GM23248 (cell line): ENCODE measurements around the gene SCN9A. TPM values are rescaled to one million over a fixed set of nuclear protein-coding genes. Genes with fewer than 3 reads are reported as not detected.

Experiments used
- DNase-seq: peaks from one replicate; pipeline ENCODE4 v3.0.0-alpha.2; 2015
- H2AFZ ChIP-seq: fragments of 200-600 bp; sonication (generic); 2 replicates; pipeline ENCODE4 v1.6.1; 2016; ENCODE audit warnings: antibody characterized with exemption
- H3F3A ChIP-seq: fragments of 200-600 bp; sonication (generic); 2 replicates; pipeline ENCODE4 v1.6.1; 2016; ENCODE audit warnings: mild to moderate bottlenecking, antibody characterized with exemption, mixed run types; ENCODE audit not compliant: insufficient read depth
- H3K27ac ChIP-seq: fragments of 200-600 bp; sonication (generic); 2 replicates; pipeline ENCODE4 v1.5.1; 2016; ENCODE audit warnings: mild to moderate bottlenecking
- H3K27me3 ChIP-seq: fragments of 200-600 bp; sonication (generic); replicated peaks from 2 replicates; pipeline ENCODE4 v1.6.1; 2016; ENCODE audit warnings: mild to moderate bottlenecking; ENCODE audit not compliant: insufficient read depth
- H3K36me3 ChIP-seq: fragments of 200-600 bp; sonication (generic); 2 replicates; pipeline ENCODE4 v1.6.1; 2016; ENCODE audit warnings: low read depth, mild to moderate bottlenecking
- H3K4me1 ChIP-seq: fragments of 200-600 bp; sonication (generic); 2 replicates; pipeline ENCODE4 v1.6.1; 2016; ENCODE audit warnings: mild to moderate bottlenecking; ENCODE audit not compliant: insufficient read depth
- H3K4me2 ChIP-seq: fragments of 200-600 bp; sonication (generic); one replicate; pipeline ENCODE4 v1.6.1; 2016; ENCODE audit warnings: mild to moderate bottlenecking; ENCODE audit not compliant: unreplicated experiment
- H3K4me3 ChIP-seq: fragments of 200-600 bp; sonication (generic); 2 replicates; pipeline ENCODE4 v1.5.1; 2016; ENCODE audit warnings: mild to moderate bottlenecking
- H3K79me2 ChIP-seq: fragments of 200-600 bp; sonication (generic); 2 replicates; pipeline ENCODE4 v1.6.1; 2016; ENCODE audit warnings: mild to moderate bottlenecking; ENCODE audit not compliant: insufficient read depth
- H3K9ac ChIP-seq: fragments of 200-600 bp; sonication (generic); 2 replicates; pipeline ENCODE4 v1.6.1; 2016; ENCODE audit warnings: mild to moderate bottlenecking
- H3K9me2 ChIP-seq: fragments of 200-600 bp; sonication (generic); 2 replicates; pipeline ENCODE4 v1.6.1; 2016; ENCODE audit warnings: mixed run types, mild to moderate bottlenecking, moderate library complexity; ENCODE audit not compliant: insufficient read depth
- H3K9me3 ChIP-seq: fragments of 200-600 bp; sonication (generic); one replicate; pipeline ENCODE4 v1.6.1; 2017; ENCODE audit warnings: low read depth
- H4K20me1 ChIP-seq: fragments of 200-600 bp; sonication (generic); 2 replicates; pipeline ENCODE4 v1.6.0; 2016; ENCODE audit not compliant: insufficient read depth
- EZH2 ChIP-seq: fragments of 200-600 bp; sonication (generic); IDR thresholded peaks from 2 replicates; pipeline ENCODE4 v1.6.1; 2018; ENCODE audit warnings: antibody characterized with exemption, mild to moderate bottlenecking; ENCODE audit not compliant: insufficient read depth, poor library complexity, severe bottlenecking
- EZH2phosphoT487 ChIP-seq: fragments of 200-600 bp; sonication (generic); IDR thresholded peaks from 2 replicates; pipeline ENCODE4 v1.6.1; 2018; ENCODE audit warnings: antibody characterized with exemption, moderate library complexity, mild to moderate bottlenecking, low read depth; ENCODE audit not compliant: insufficient read depth
- WGBS, 2 experiments: methylation state at CpG; one replicate each; pipeline ENCODE4 v1.1.6; 2015 to 2017; ENCODE audit warnings: low lambda C conversion rate in 2 of 2, low coverage in 1 of 2; ENCODE audit errors: missing lambda C conversion rate in 2 of 2; 5-methylcytosine and 5-hydroxymethylcytosine counted together
- in situ Hi-C: fragments of 300-500 bp; cut with MboI; formaldehyde crosslinking; loops from 2 replicates; pipeline ENCODE4 v1.15.0; 2020
- polyA plus RNA-seq: library from polyadenylated mRNA; unstranded; fragments of >200 nt; fragmentation: Nextera tagmentation; extraction: Ambion mirVana; gene quantifications from 2 replicates; pipeline ENCODE4 v1.2.1, GENCODE V29; 2016
- total RNA-seq: library from RNA; depleted of rRNA; stranded (reverse); fragments of >200 nt; shearing (Covaris generic); gene quantifications from 2 replicates; pipeline ENCODE4 v1.2.3, GENCODE V29; 2014; rRNA removed

Gene SCN9A
- total and polyA plus RNA-seq, 2 experiments from 2014 or later: 7.2 to 8.3 TPM

- H3K27ac ChIP-seq: no peak overlapping the region
- in situ Hi-C loops: no loop called here
- no peak for TF ChIP-seq EZH2phosphoT487
- no peaks in the 10 kb centered on the region for H3K79me2 ChIP-seq
- no peak overlapping the region for H3K9ac ChIP-seq
- no peaks in the 10 kb centered on the region for H3F3A ChIP-seq
- H3K4me2 ChIP-seq: no peak overlapping the region
- H3K4me1 ChIP-seq: no peaks in the 10 kb centered on the region; the same call in 1 of the 2 replicates
- no peak overlapping the region for H3K4me3 ChIP-seq
- no peaks in the 10 kb centered on the region for H3K36me3 ChIP-seq
- H3K9me2 ChIP-seq: no peaks in the 10 kb centered on the region
- no peaks in the 10 kb centered on the region for H3K27me3 ChIP-seq
- DNase-seq: no peak
- no peaks in the 10 kb centered on the region for H3K9me3 ChIP-seq
- H2AFZ ChIP-seq: no peak overlapping the region
- no peaks in the 10 kb centered on the region for H4K20me1 ChIP-seq
These were observed 223.7 kb downstream of the SCN9A start for GRCh38 chr2:166152064-166152463.

- Histone ChIP-seq H3K9me3 (no peaks in the 10 kb centered on the region), H3K9ac (no peak overlapping the region), H3K79me2 (no peaks in the 10 kb centered on the region), H3K9me2 (no peaks in the 10 kb centered on the region), H2AFZ (no peak overlapping the region), H3K4me2 (no peak overlapping the region), H3K27ac (no peak overlapping the region), H4K20me1 (no peaks in the 10 kb centered on the region), H3K4me1 (no peaks in the 10 kb centered on the region; the same call in 1 of the 2 replicates), H3K27me3 (no peaks in the 10 kb centered on the region), H3F3A (no peaks in the 10 kb centered on the region), H3K4me3 (no peak overlapping the region), H3K36me3 (no peaks in the 10 kb centered on the region)
- WGBS, 2 experiments: 51 to 52% methylated on average over 7 of the region's 7 CpGs
- in situ Hi-C loops: no loop called here
- no peak for DNase-seq
- TF ChIP-seq EZH2phosphoT487 (no peak), EZH2 (no peak)
These were observed 227.0 kb downstream of the SCN9A start for GRCh38 chr2:166148500-166149400.

GRCh38 chr2:166147883-166148282, 227.9 kb downstream of the SCN9A start:
- Histone ChIP-seq H3K79me2 (no peaks in the 10 kb centered on the region), H3K4me3 (no peak overlapping the region), H3K27ac (no peak overlapping the region), H3K36me3 (no peaks in the 10 kb centered on the region), H3F3A (no peaks in the 10 kb centered on the region), H3K9ac (no peak overlapping the region), H3K9me3 (no peaks in the 10 kb centered on the region), H3K9me2 (no peaks in the 10 kb centered on the region), H3K27me3 (no peaks in the 10 kb centered on the region), H3K4me2 (no peak overlapping the region), H4K20me1 (no peaks in the 10 kb centered on the region), H2AFZ (no peak overlapping the region), H3K4me1 (no peaks in the 10 kb centered on the region)
- in situ Hi-C loops: no loop called here
- TF ChIP-seq EZH2phosphoT487 (no peak), EZH2 (no peak)
- no peak for DNase-seq
- WGBS, 2 experiments: 68 to 78% methylated on average over 2 of the region's 2 CpGs

Other genes with a start within 250 kb of the SCN9A start
- gene SCN1A, start 247.9 kb downstream of the SCN9A start, total RNA-seq: 0.13 TPM in 1 of 2 replicates, not detected in the other
- gene SCN1A, start 247.9 kb downstream of the SCN9A start, polyA plus RNA-seq: 0.08 TPM in 1 of 2 replicates, not detected in the other
- not detected in 2 replicates for gene SCN7A, start 118.3 kb upstream of the SCN9A start, total RNA-seq
- gene SCN7A, start 118.3 kb upstream of the SCN9A start, polyA plus RNA-seq: not detected in 2 replicates